LNCaP clone FGC (cell line): ENCODE measurements around the gene SLC16A8.
"Not testable (repeated sequence)": the region's sequence is repeated elsewhere in the genome, so short reads cannot be mapped to it uniquely, and the experiment has no call there.

Experiments used
- DNase-seq: peaks from one replicate; pipeline ENCODE4 v3.0.0-alpha.2; 2011; ENCODE audit warnings: low read depth
- H3K4me3 ChIP-seq: 2 replicates; pipeline ENCODE4 v1.5.1; 2011; ENCODE audit warnings: mild to moderate bottlenecking, low read depth, low read length, control low read depth
- TF ChIP-seq, protein P1 (sequence below): IDR thresholded peaks from 2 replicates; pipeline ENCODE4 v1.5.1; 2012; ENCODE audit warnings: mild to moderate bottlenecking; ENCODE audit not compliant: control insufficient read depth, insufficient read depth; ENCODE audit errors: extremely low read depth

The SLC16A8 gene

DNA sequence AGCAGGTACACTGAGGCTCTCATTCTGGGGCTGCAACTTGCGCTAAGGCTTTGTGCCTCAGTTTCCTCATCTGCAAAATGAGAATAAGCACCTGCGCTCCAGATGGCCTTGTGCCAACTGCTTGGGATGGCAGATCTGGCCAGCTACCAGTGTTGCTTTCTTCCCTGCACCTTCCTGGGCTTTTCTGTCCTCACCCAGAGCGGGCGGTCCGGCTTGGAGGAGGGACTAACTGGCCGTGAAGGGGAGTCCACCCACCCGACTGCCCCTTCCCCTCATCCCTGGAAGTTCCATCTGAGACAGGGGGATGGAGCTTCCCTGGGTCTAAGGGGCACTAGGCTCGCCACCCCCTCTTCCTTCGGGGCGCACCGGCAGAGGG is 3.5 kb downstream of the SLC16A8 start:
- no peak for DNase-seq
- no peak overlapping the region for H3K4me3 ChIP-seq
- TF ChIP-seq, protein P1, sequence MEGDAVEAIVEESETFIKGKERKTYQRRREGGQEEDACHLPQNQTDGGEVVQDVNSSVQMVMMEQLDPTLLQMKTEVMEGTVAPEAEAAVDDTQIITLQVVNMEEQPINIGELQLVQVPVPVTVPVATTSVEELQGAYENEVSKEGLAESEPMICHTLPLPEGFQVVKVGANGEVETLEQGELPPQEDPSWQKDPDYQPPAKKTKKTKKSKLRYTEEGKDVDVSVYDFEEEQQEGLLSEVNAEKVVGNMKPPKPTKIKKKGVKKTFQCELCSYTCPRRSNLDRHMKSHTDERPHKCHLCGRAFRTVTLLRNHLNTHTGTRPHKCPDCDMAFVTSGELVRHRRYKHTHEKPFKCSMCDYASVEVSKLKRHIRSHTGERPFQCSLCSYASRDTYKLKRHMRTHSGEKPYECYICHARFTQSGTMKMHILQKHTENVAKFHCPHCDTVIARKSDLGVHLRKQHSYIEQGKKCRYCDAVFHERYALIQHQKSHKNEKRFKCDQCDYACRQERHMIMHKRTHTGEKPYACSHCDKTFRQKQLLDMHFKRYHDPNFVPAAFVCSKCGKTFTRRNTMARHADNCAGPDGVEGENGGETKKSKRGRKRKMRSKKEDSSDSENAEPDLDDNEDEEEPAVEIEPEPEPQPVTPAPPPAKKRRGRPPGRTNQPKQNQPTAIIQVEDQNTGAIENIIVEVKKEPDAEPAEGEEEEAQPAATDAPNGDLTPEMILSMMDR, result no peak

DNA sequence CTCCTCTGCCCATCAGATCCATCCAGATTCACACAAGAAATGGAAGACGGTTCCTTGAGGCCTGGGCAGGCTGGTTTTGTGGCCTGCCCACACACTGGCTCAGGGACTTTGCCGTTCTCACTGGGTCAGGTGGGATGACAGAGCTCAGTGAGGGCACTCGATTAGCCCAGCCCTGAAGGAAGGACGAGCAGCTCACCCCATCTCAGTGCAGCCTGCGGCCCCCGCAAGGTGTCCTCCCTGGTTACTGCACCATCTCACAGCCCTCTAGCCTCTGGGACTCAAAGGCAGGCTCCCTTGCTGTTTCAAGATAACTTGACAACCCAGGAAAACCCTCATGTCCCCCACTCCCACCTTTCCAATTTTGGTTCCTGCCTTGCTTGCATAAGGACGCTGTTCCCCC is 4.2 kb downstream of the SLC16A8 start:
- H3K4me3 ChIP-seq, result no peak overlapping the region
- DNase-seq, result no peak
- TF ChIP-seq, protein P1, result no peak

GRCh38 chr22:38079208-38079607 is 4.8 kb downstream of the SLC16A8 start:
- not testable (repeated sequence) for DNase-seq, H3K4me3 ChIP-seq

DNA sequence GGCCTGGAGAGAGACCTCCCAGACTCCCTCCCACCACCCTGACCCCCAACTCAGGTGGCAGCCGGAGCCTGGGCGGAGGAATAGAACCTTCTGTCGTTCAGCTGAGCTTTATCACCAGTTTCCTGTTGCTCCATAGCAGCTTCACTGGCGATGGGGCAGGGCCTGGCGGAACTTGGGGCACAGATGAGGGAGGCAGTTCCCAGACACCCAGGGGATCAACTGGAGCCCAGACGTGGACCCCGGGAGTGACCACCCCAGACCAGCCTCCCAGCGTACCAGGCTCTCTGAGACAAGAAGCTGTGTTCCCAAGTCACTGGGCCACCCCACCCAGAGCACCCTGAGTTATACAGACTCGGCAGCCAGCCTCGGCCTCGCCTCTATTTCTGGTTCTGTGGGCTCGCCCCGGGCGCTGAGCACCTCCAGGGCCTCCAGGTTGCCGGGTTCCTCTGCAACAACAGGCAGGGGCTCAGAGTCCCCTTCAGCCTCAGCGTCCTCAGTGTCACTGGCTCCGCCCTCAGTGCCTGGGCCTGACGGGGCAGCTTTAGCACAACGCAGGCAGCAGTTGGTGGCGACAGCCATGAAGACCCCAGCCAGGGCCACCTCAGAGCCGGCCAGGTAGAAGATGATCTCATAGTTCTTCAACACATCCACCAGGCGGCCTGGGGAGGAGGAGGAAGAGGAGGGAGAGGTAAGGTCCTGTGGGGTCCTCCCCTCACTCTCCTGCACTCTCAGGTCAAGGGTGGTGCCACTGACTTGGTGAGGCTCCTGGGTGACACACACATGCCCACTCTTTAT is 5.7 kb downstream of the SLC16A8 start:
- no peak for DNase-seq
- no peak overlapping the region for H3K4me3 ChIP-seq
- TF ChIP-seq, protein P1, result no peak

DNA sequence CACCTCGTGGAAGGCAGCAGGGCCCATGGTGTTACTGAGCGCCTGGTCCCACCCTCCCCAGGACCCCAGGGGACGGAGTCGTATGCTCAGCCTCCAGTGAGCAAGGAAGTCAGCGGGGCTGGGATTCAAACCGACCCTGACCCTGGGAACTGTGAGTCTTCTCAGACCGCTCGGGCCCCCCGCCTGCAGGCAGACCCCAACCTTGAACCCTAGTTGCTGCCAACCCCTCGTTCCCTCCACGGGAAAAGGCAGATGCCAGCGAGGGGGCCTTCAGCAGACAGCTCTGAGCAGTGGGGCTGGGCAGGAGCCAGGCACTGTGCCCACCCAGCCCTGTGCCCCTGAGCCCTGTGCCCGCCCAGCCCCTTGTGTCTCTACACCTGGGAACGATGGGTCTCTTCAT is 6.4 kb downstream of the SLC16A8 start:
- TF ChIP-seq, protein P1, result no peak
- no peak for DNase-seq

DNA sequence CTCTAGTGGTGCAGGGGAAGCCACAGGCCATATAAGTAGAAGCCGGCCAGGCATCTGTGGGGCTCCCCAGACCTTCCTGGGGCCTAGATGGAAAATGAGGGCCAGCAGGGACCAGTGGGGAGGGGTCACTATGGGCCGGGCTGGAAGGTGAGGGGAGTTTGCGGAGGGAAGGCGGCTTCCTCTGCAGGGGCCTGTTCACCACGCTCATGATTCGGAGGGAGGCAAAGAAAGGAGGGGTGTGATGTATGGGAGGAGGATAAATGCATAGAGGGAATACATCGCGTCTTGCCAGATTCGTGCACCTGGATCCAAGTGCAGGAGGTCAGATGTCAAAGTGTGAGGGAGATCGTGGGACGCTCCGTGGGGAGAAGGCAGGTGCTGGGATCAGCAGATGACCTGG is 6.9 kb downstream of the SLC16A8 start:
- no peak overlapping the region for H3K4me3 ChIP-seq
- no peak for DNase-seq
- TF ChIP-seq, protein P1, result no peak

More for the DNA sequence above, 6.4 kb downstream of the SLC16A8 start:
- no peak overlapping the region for H3K4me3 ChIP-seq

- TF ChIP-seq, protein P1, result no peak
- no peak overlapping the region for H3K4me3 ChIP-seq
- DNase-seq, result no peak
These were observed 8.0 kb downstream of the SLC16A8 start for GRCh38 chr22:38075961-38076360.
